ENCODE results near the gene EXOSC7. TPM values are rescaled to one million over a fixed set of nuclear protein-coding genes. Genes with fewer than 3 reads are reported as not detected.

EXOSC7 gene
- total RNA-seq, 1 experiment from 2014 or later, result 57.8 TPM

DNA sequence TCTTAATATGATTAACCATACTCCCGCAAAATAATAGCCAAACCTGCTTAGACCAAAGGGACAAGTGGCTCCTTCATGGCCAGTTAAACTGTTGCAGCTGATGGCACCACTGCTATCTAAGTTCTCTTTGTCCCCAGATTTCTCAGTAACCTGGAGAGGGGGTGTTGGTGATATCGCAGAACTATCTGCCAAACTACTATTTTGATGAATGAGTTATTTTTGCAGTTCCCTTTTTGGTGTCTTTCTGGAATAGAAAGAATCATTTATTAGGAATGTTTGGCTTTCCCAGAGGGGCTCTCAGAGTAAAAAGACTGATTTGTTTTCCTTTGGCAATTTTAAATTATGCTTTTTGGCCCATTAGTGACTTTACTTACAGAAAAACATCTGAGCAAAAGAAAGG lies 83.1 kb downstream of the EXOSC7 start:
- no peak for DNase-seq (ENCODE audit: low read depth, low spot score)
- in situ Hi-C loops (cut with HindIII; ENCODE audit: low pct_unique_long_range_greater_than_20kb, low sequenced_read_pairs), result no loop called here

GRCh38 chr3:45060165-45060892 lies 84.3 kb downstream of the EXOSC7 start:
- no peak for DNase-seq (ENCODE audit: low read depth, low spot score)
- in situ Hi-C loops (cut with HindIII; ENCODE audit: low pct_unique_long_range_greater_than_20kb, low sequenced_read_pairs), result no loop called here

Small RNA genes lying within 50 kb of the gene (small RNA-seq; reads per million reads assigned to genes)
- 0.02 to 0.05 reads per million in 2 experiments for gene RNU5B-3P

Other genes starting within 250 kb of the EXOSC7 start
- gene ZNF501, start 246.6 kb upstream of the EXOSC7 start, total RNA-seq (2014; rRNA removed; shearing (Covaris generic)), result 2.5 and 5.0 TPM in 2 replicates
- 20.2 and 21.1 TPM in 2 replicates for gene KIAA1143, start 214.6 kb upstream of the EXOSC7 start, total RNA-seq (2014; rRNA removed; shearing (Covaris generic))
- gene KIF15, start 214.4 kb upstream of the EXOSC7 start, total RNA-seq (2014; rRNA removed; shearing (Covaris generic)), result 10.0 and 12.8 TPM in 2 replicates
- 1.1 and 1.3 TPM in 2 replicates for gene TMEM42, start 114.3 kb upstream of the EXOSC7 start, total RNA-seq (2014; rRNA removed; shearing (Covaris generic))
- gene TGM4, start 101.6 kb upstream of the EXOSC7 start, total RNA-seq (2014; rRNA removed; shearing (Covaris generic)), result not detected in 2 replicates
- 46.2 and 55.0 TPM in 2 replicates for gene ZDHHC3, start 70 bp upstream of the EXOSC7 start, total RNA-seq (2014; rRNA removed; shearing (Covaris generic))
- not detected in 2 replicates for gene CLEC3B, start 50.1 kb downstream of the EXOSC7 start, total RNA-seq (2014; rRNA removed; shearing (Covaris generic))
- not detected in 2 replicates for gene CDCP1, start 170.1 kb downstream of the EXOSC7 start, total RNA-seq (2014; rRNA removed; shearing (Covaris generic))